Measurements from ENCODE around the gene RNF144B. TPM values are rescaled to one million over a fixed set of nuclear protein-coding genes. Genes with fewer than 3 reads are reported as not detected.

RNF144B gene
- total RNA-seq, 1 experiment from 2014 or later = 8.2 TPM

DNA sequence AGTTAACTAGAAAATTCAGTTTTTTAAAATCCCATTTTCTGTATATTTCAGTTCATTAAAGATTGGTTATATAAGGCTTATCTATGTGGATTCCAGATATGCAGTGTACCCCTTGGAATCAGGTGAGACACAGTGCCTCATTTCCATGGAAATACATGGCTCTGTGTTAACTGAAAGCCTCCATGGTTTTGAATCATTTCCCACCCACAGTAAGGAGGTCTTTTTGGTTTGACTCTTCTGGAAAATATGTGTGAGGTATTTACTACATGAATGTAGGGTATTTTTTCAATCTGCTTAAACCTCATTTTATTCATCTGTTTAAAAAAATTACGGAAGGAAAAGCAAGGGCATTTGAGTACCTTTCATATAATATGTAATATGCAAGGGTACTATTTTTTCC lies 25.5 kb downstream of the RNF144B start (continued):
- TF ChIP-seq GTF2I (CRISPR knock-in tag; conservative IDR thresholded peaks at IDR 0.05) = no peak
- TF ChIP-seq FOXP1 (CRISPR knock-in tag; IDR thresholded peaks at IDR 0.05; ENCODE audit: borderline replicate concordance) = no peak
- TF ChIP-seq PRRX2 (CRISPR knock-in tag; IDR thresholded peaks at IDR 0.05) = no peak

DNA sequence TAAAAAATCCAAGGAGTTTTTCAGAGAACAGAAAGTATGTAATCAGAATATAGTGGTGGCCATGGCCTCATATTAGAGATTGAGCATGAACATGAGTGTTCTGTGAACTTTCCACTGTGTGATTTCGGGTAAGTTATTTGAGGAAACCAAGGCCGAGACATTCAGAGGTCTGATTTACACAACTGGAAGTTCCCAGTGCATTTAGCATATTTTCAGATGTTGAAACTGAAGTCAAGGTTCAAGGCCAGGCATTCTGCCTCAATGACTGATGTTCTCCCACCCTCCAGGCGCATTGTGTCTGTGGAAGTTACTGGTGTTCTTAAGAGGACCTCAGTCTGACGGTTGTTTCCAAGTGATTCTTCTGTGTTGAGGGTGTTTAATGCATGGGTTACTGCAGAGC lies 26.2 kb downstream of the RNF144B start:
- no peaks in the 10 kb centered on the region for H3K9me3 Mint-ChIP-seq
- 0 out of 2 replicates have a peak, but pooled peaks cover 3% of the 10 kb centered on the region for H3K4me1 Mint-ChIP-seq
- H3K27ac Mint-ChIP-seq = no peak overlapping the region
- ChIA-PET CTCF (no interaction called here), POLR2A (no interaction called here)
- no peak overlapping the region for H3K4me3 Mint-ChIP-seq
- H3K36me3 Mint-ChIP-seq = no peaks in the 10 kb centered on the region
- ATAC-seq (no peak), DNase-seq (ENCODE audit: low spot score) (no peak)
- TF ChIP-seq CREM (CRISPR knock-in tag; IDR thresholded peaks at IDR 0.05) = no peak
- no peak for TF ChIP-seq TEAD1 (CRISPR knock-in tag; IDR thresholded peaks at IDR 0.05)
- no peak for TF ChIP-seq ZNF263 (CRISPR knock-in tag; IDR thresholded peaks at IDR 0.05; ENCODE audit: low read depth)
- TF ChIP-seq, protein P1, sequence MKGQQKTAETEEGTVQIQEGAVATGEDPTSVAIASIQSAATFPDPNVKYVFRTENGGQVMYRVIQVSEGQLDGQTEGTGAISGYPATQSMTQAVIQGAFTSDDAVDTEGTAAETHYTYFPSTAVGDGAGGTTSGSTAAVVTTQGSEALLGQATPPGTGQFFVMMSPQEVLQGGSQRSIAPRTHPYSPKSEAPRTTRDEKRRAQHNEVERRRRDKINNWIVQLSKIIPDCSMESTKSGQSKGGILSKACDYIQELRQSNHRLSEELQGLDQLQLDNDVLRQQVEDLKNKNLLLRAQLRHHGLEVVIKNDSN (CRISPR knock-in tag; IDR thresholded peaks at IDR 0.05) = no peak
- TF ChIP-seq, protein P2, sequence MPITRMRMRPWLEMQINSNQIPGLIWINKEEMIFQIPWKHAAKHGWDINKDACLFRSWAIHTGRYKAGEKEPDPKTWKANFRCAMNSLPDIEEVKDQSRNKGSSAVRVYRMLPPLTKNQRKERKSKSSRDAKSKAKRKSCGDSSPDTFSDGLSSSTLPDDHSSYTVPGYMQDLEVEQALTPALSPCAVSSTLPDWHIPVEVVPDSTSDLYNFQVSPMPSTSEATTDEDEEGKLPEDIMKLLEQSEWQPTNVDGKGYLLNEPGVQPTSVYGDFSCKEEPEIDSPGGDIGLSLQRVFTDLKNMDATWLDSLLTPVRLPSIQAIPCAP (CRISPR knock-in tag; IDR thresholded peaks at IDR 0.05) = no peak
- H3K27me3 Mint-ChIP-seq (ENCODE audit: low read depth) = no peaks in the 10 kb centered on the region

DNA sequence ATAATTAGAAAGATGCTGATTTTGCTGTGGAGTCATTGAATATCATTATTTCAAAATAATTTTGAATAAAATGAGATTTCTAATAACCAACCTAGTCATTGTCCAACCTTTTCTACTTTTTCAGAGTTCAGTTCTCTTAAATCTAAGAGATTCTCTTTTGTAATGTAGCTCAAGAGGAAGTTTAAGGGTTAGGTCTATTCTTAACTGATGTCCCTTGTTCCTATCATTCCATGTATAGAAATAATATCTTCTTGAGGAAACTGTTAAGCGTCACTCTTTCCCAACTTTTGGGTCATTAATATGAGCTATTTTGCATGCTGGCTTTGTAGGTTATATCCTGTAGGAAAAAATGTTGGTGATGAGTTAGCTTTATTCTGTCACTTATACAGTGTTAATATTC lies 27.0 kb downstream of the RNF144B start:
- POLR2A ChIA-PET = no interaction called here

More for the DNA sequence above, 27.0 kb downstream of the RNF144B start:
- Mint-ChIP-seq H3K4me3 (no peak overlapping the region), H3K27me3 (ENCODE audit: low read depth) (no peaks in the 10 kb centered on the region), H3K27ac (no peak overlapping the region), H3K36me3 (no peaks in the 10 kb centered on the region), H3K4me1 (0 out of 2 replicates have a peak, but pooled peaks cover 3% of the 10 kb centered on the region), H3K9me3 (no peaks in the 10 kb centered on the region)
- TF ChIP-seq OVOL2 (CRISPR knock-in tag; IDR thresholded peaks at IDR 0.05; ENCODE audit: borderline replicate concordance) (no peak), NFE2L1 (CRISPR knock-in tag; IDR thresholded peaks at IDR 0.05) (no peak), CREB1 (CRISPR knock-in tag; IDR thresholded peaks at IDR 0.05) (no peak), SOX15 (CRISPR knock-in tag; IDR thresholded peaks at IDR 0.05) (no peak), EMX1 (CRISPR knock-in tag; IDR thresholded peaks at IDR 0.05) (no peak)
- TF ChIP-seq, protein P3, sequence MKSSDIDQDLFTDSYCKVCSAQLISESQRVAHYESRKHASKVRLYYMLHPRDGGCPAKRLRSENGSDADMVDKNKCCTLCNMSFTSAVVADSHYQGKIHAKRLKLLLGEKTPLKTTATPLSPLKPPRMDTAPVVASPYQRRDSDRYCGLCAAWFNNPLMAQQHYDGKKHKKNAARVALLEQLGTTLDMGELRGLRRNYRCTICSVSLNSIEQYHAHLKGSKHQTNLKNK (CRISPR knock-in tag; IDR thresholded peaks at IDR 0.05) = no peak
- TF ChIP-seq, protein P4, sequence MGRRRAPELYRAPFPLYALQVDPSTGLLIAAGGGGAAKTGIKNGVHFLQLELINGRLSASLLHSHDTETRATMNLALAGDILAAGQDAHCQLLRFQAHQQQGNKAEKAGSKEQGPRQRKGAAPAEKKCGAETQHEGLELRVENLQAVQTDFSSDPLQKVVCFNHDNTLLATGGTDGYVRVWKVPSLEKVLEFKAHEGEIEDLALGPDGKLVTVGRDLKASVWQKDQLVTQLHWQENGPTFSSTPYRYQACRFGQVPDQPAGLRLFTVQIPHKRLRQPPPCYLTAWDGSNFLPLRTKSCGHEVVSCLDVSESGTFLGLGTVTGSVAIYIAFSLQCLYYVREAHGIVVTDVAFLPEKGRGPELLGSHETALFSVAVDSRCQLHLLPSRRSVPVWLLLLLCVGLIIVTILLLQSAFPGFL (CRISPR knock-in tag; IDR thresholded peaks at IDR 0.05; ENCODE audit: borderline replicate concordance) = no peak
- TF ChIP-seq, protein P5, sequence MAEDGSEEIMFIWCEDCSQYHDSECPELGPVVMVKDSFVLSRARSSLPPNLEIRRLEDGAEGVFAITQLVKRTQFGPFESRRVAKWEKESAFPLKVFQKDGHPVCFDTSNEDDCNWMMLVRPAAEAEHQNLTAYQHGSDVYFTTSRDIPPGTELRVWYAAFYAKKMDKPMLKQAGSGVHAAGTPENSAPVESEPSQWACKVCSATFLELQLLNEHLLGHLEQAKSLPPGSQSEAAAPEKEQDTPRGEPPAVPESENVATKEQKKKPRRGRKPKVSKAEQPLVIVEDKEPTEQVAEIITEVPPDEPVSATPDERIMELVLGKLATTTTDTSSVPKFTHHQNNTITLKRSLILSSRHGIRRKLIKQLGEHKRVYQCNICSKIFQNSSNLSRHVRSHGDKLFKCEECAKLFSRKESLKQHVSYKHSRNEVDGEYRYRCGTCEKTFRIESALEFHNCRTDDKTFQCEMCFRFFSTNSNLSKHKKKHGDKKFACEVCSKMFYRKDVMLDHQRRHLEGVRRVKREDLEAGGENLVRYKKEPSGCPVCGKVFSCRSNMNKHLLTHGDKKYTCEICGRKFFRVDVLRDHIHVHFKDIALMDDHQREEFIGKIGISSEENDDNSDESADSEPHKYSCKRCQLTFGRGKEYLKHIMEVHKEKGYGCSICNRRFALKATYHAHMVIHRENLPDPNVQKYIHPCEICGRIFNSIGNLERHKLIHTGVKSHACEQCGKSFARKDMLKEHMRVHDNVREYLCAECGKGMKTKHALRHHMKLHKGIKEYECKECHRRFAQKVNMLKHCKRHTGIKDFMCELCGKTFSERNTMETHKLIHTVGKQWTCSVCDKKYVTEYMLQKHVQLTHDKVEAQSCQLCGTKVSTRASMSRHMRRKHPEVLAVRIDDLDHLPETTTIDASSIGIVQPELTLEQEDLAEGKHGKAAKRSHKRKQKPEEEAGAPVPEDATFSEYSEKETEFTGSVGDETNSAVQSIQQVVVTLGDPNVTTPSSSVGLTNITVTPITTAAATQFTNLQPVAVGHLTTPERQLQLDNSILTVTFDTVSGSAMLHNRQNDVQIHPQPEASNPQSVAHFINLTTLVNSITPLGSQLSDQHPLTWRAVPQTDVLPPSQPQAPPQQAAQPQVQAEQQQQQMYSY (CRISPR knock-in tag; IDR thresholded peaks at IDR 0.05) = no peak
- TF ChIP-seq, protein P2 (CRISPR knock-in tag; IDR thresholded peaks at IDR 0.05) = no peak
- ATAC-seq = no peak
- CTCF ChIA-PET = no interaction called here
- DNase-seq (ENCODE audit: low spot score) = no peak

Data from WTC11 (cell line).